SKM-1 treated with dmso at 0.1 percent for 144 hours (cell line): ENCODE results near the gene RIN2.
A peak's percentile ranks its signal among the peaks of the same experiment; 100 is the strongest.
"Not testable (repeated sequence)": the region's sequence is repeated elsewhere in the genome, so short reads cannot be mapped to it uniquely, and the experiment has no call there.

Experiments
- DNase-seq: peaks from one replicate; lab custom pipeline; 2025; ENCODE audit not compliant: unreplicated experiment; lab: John Stamatoyannopoulos, UW

The RIN2 gene

GRCh38 chr20:19785173-19785982 is 27.3 kb downstream of the RIN2 start:
- DNase-seq: no peak

GRCh38 chr20:19785983-19786285 is 27.9 kb downstream of the RIN2 start:
- no peak for DNase-seq

- peak; percentile 20 for DNase-seq
These were observed 28.3 kb downstream of the RIN2 start for GRCh38 chr20:19786311-19786710.

- no peak for DNase-seq
These were observed 29.3 kb downstream of the RIN2 start for GRCh38 chr20:19787366-19787765.

- no peak for DNase-seq
These were observed 31.0 kb downstream of the RIN2 start for GRCh38 chr20:19789009-19789408.

GRCh38 chr20:19789446-19789845 is 31.4 kb downstream of the RIN2 start:
- no peak for DNase-seq

- DNase-seq: no peak
These were observed 33.8 kb downstream of the RIN2 start for GRCh38 chr20:19791887-19792286.

GRCh38 chr20:19793716-19794115 is 35.7 kb downstream of the RIN2 start:
- no peak for DNase-seq

GRCh38 chr20:19794941-19795340 is 36.9 kb downstream of the RIN2 start:
- no peak for DNase-seq

GRCh38 chr20:19799325-19799724 is 41.3 kb downstream of the RIN2 start:
- DNase-seq: no peak

GRCh38 chr20:19802099-19802491 is 44.0 kb downstream of the RIN2 start:
- DNase-seq: no peak

GRCh38 chr20:19802492-19803158 is 44.6 kb downstream of the RIN2 start:
- DNase-seq: no peak

- not testable (repeated sequence) for DNase-seq
These were observed 48.2 kb downstream of the RIN2 start for GRCh38 chr20:19806276-19806675.

- DNase-seq: no peak
These were observed 48.7 kb downstream of the RIN2 start for GRCh38 chr20:19806806-19807190.

GRCh38 chr20:19807191-19807945 is 49.3 kb downstream of the RIN2 start:
- DNase-seq: no peak
